ENCODE data around the gene SMAD3. TPM values are rescaled to one million over a fixed set of nuclear protein-coding genes. Genes with fewer than 3 reads are reported as not detected.

Gene SMAD3
- total and polyA plus RNA-seq, 2 of the 8 experiments (the other 6 are each of a cell fraction or from before 2014, with no cell fraction given) = 10.1 to 12.4 TPM

GRCh38 chr15:67189326-67190051 is 124.1 kb downstream of the SMAD3 start (continued):
- TF ChIP-seq, protein P1, sequence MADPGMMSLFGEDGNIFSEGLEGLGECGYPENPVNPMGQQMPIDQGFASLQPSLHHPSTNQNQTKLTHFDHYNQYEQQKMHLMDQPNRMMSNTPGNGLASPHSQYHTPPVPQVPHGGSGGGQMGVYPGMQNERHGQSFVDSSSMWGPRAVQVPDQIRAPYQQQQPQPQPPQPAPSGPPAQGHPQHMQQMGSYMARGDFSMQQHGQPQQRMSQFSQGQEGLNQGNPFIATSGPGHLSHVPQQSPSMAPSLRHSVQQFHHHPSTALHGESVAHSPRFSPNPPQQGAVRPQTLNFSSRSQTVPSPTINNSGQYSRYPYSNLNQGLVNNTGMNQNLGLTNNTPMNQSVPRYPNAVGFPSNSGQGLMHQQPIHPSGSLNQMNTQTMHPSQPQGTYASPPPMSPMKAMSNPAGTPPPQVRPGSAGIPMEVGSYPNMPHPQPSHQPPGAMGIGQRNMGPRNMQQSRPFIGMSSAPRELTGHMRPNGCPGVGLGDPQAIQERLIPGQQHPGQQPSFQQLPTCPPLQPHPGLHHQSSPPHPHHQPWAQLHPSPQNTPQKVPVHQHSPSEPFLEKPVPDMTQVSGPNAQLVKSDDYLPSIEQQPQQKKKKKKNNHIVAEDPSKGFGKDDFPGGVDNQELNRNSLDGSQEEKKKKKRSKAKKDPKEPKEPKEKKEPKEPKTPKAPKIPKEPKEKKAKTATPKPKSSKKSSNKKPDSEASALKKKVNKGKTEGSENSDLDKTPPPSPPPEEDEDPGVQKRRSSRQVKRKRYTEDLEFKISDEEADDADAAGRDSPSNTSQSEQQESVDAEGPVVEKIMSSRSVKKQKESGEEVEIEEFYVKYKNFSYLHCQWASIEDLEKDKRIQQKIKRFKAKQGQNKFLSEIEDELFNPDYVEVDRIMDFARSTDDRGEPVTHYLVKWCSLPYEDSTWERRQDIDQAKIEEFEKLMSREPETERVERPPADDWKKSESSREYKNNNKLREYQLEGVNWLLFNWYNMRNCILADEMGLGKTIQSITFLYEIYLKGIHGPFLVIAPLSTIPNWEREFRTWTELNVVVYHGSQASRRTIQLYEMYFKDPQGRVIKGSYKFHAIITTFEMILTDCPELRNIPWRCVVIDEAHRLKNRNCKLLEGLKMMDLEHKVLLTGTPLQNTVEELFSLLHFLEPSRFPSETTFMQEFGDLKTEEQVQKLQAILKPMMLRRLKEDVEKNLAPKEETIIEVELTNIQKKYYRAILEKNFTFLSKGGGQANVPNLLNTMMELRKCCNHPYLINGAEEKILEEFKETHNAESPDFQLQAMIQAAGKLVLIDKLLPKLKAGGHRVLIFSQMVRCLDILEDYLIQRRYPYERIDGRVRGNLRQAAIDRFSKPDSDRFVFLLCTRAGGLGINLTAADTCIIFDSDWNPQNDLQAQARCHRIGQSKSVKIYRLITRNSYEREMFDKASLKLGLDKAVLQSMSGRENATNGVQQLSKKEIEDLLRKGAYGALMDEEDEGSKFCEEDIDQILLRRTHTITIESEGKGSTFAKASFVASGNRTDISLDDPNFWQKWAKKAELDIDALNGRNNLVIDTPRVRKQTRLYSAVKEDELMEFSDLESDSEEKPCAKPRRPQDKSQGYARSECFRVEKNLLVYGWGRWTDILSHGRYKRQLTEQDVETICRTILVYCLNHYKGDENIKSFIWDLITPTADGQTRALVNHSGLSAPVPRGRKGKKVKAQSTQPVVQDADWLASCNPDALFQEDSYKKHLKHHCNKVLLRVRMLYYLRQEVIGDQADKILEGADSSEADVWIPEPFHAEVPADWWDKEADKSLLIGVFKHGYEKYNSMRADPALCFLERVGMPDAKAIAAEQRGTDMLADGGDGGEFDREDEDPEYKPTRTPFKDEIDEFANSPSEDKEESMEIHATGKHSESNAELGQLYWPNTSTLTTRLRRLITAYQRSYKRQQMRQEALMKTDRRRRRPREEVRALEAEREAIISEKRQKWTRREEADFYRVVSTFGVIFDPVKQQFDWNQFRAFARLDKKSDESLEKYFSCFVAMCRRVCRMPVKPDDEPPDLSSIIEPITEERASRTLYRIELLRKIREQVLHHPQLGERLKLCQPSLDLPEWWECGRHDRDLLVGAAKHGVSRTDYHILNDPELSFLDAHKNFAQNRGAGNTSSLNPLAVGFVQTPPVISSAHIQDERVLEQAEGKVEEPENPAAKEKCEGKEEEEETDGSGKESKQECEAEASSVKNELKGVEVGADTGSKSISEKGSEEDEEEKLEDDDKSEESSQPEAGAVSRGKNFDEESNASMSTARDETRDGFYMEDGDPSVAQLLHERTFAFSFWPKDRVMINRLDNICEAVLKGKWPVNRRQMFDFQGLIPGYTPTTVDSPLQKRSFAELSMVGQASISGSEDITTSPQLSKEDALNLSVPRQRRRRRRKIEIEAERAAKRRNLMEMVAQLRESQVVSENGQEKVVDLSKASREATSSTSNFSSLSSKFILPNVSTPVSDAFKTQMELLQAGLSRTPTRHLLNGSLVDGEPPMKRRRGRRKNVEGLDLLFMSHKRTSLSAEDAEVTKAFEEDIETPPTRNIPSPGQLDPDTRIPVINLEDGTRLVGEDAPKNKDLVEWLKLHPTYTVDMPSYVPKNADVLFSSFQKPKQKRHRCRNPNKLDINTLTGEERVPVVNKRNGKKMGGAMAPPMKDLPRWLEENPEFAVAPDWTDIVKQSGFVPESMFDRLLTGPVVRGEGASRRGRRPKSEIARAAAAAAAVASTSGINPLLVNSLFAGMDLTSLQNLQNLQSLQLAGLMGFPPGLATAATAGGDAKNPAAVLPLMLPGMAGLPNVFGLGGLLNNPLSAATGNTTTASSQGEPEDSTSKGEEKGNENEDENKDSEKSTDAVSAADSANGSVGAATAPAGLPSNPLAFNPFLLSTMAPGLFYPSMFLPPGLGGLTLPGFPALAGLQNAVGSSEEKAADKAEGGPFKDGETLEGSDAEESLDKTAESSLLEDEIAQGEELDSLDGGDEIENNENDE (IDR thresholded peaks at IDR 0.05; ENCODE audit: insufficient replicate concordance, low read length) = no peak
- TF ChIP-seq SRF (IDR thresholded peaks at IDR 0.05; ENCODE audit: low read depth, low read length) = no peak
- TF ChIP-seq CBX5 (IDR thresholded peaks at IDR 0.05; ENCODE audit: low read depth, low read length) = no peak
- TF ChIP-seq SUZ12 (IDR thresholded peaks at IDR 0.05; ENCODE audit: low read length) = no peak
- TF ChIP-seq TAF1 (IDR thresholded peaks at IDR 0.05; ENCODE audit: low read depth, low read length) = no peak
- no peak for TF ChIP-seq RFX5 (IDR thresholded peaks at IDR 0.05; ENCODE audit: borderline replicate concordance, low read depth, low read length)
- no peak for TF ChIP-seq ATF3 (IDR thresholded peaks at IDR 0.05; ENCODE audit: insufficient read depth, low read depth, low read length)
- TF ChIP-seq CHD2 (IDR thresholded peaks at IDR 0.05; ENCODE audit: low read length) = no peak
- TF ChIP-seq EGR1 (IDR thresholded peaks at IDR 0.05; ENCODE audit: borderline replicate concordance, low read depth, low read length) = no peak
- TF ChIP-seq POLR2AphosphoS5 (IDR thresholded peaks at IDR 0.05; ENCODE audit: low read depth, low read length) = no peak

All from H1 (cell line).